Measurements from ENCODE around the gene NUBP2.

DNA sequence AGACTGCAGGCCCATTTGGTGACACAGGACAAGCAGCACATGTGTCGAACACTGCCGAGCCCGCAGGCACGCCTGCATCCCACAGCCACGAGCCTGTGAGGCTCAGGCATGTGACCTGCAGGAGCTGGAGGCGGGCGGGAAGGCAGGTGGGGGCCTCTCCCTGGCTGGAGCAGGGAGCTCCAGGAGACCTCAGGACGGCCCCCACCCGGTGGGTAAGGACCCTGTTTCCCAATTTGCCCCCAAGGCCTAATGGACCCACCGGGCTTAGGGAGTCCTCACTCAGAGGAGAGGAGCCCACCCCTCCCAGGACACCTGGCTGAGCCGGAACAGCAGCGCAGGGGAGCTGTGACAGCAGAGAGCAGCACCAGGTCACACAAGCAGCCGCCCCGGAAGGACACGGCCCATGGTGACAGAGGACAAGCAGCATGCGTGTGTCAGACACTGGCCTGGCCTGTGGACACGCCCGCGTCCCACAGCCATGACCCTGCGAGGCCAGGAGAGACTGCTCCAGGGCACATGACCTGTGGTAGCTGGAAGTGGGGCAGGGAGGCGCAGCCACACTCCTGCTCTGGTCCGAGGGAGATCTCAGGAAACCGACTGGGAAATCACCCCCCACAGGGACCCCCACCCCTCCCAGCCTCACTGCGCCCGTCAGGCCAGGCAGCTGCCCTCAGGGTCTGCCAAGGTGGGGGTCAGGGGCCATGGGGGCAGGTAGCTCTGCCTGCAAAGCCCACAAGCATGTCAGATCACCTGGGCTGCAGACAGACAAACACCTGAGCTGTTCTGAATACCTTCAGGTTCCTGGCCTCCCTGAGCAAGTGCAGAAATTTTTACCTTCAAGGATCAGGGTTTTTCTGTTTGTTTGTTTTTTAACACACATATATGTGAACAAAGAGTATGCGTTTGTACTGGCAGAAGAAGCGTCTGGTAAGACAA lies 2.8 kb upstream of the NUBP2 start:
- TF ChIP-seq, protein P1, sequence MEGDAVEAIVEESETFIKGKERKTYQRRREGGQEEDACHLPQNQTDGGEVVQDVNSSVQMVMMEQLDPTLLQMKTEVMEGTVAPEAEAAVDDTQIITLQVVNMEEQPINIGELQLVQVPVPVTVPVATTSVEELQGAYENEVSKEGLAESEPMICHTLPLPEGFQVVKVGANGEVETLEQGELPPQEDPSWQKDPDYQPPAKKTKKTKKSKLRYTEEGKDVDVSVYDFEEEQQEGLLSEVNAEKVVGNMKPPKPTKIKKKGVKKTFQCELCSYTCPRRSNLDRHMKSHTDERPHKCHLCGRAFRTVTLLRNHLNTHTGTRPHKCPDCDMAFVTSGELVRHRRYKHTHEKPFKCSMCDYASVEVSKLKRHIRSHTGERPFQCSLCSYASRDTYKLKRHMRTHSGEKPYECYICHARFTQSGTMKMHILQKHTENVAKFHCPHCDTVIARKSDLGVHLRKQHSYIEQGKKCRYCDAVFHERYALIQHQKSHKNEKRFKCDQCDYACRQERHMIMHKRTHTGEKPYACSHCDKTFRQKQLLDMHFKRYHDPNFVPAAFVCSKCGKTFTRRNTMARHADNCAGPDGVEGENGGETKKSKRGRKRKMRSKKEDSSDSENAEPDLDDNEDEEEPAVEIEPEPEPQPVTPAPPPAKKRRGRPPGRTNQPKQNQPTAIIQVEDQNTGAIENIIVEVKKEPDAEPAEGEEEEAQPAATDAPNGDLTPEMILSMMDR (conservative IDR thresholded peaks at IDR 0.05; ENCODE audit: low read depth, low read length) = no peak
- no peak for TF ChIP-seq EZH2 (IDR thresholded peaks at IDR 0.05; ENCODE audit: borderline replicate concordance, low read depth, low read length, poor library complexity, severe bottlenecking)
